Endodermal cell (in vitro differentiated cells): Measurements from ENCODE around the gene MEIOB. TPM values are rescaled to one million over a fixed set of nuclear protein-coding genes. Genes with fewer than 3 reads are reported as not detected.

ENCODE experiments used
- DNase-seq: peaks from one replicate; pipeline ENCODE4 v3.0.0-alpha.2; 2017
- H3K27ac ChIP-seq: 2 replicates; pipeline ENCODE4 v1.5.1; 2013; ENCODE audit warnings: mild to moderate bottlenecking, low read depth, low read length, moderate library complexity
- H3K27me3 ChIP-seq: 2 replicates; pipeline ENCODE4 v1.6.1; 2013; ENCODE audit warnings: mild to moderate bottlenecking, low read length, moderate library complexity; ENCODE audit not compliant: insufficient read depth, control insufficient read depth, poor library complexity, severe bottlenecking
- H3K36me3 ChIP-seq: 2 replicates; pipeline ENCODE4 v1.7.0; 2013; ENCODE audit warnings: mild to moderate bottlenecking, low read length, moderate library complexity; ENCODE audit not compliant: control insufficient read depth, insufficient read depth
- H3K4me1 ChIP-seq: one replicate; pipeline ENCODE4 v1.7.0; 2013; ENCODE audit warnings: low read length; ENCODE audit not compliant: control insufficient read depth, insufficient read depth
- H3K4me3 ChIP-seq: 2 replicates; pipeline ENCODE4 v1.5.1; 2013; ENCODE audit warnings: mild to moderate bottlenecking, low read length, moderate library complexity
- H3K9ac ChIP-seq: 2 replicates; pipeline ENCODE4 v1.6.1; 2013; ENCODE audit warnings: mild to moderate bottlenecking, low read length, moderate library complexity; ENCODE audit not compliant: poor library complexity, severe bottlenecking; ENCODE audit errors: extremely low read depth
- H3K9me3 ChIP-seq: 2 replicates; pipeline ENCODE4 v1.6.1; 2013; ENCODE audit warnings: mild to moderate bottlenecking, low read length, moderate library complexity; ENCODE audit not compliant: control insufficient read depth
- H3K27ac Mint-ChIP-seq: 2 replicates; pipeline ENCODE4 v1.8.0; 2020; ENCODE audit warnings: mixed read lengths
- H3K27me3 Mint-ChIP-seq: 2 replicates; pipeline ENCODE4 v1.8.0; 2021; ENCODE audit warnings: mild to moderate bottlenecking, mixed read lengths; ENCODE audit not compliant: insufficient read depth
- H3K36me3 Mint-ChIP-seq: 2 replicates; pipeline ENCODE4 v1.8.0; 2020; ENCODE audit warnings: low read depth, mixed read lengths
- H3K4me1 Mint-ChIP-seq: 2 replicates; pipeline ENCODE4 v1.8.0; 2020; ENCODE audit warnings: mixed read lengths
- H3K4me3 Mint-ChIP-seq: 2 replicates; pipeline ENCODE4 v1.8.0; 2020; ENCODE audit warnings: mild to moderate bottlenecking, moderate library complexity, mixed read lengths
- H3K9me3 Mint-ChIP-seq: 2 replicates; pipeline ENCODE4 v1.8.0; 2020; ENCODE audit warnings: mild to moderate bottlenecking, mixed read lengths
- WGBS, 2 experiments: methylation state at CpG; one replicate each; pipeline versions ENCODE4 v1.1.5 to v1.1.7; 2013; ENCODE audit warnings: missing lambda C conversion rate in 2 of 2, mixed read lengths in 1 of 2; ENCODE audit not compliant: insufficient coverage in 1 of 2, insufficient read length in 1 of 2; 5-methylcytosine and 5-hydroxymethylcytosine counted together
- total RNA-seq, 2 donors: library from RNA; stranded (reverse); fragmentation: NEBNext Ultra II Directional in 1 of 2; extraction: Animal tissue kit (Norgen Biotek cat#: 25700) in 1 of 2; gene quantifications; 2 replicates in 1 of 2; 3 replicates in 1 of 2; pipeline ENCODE4 v1.2.1, GENCODE V29; 2021
- TF ChIP-seq, protein P1 (sequence below): fragments of 200-600 bp; sonication (generic); conservative IDR thresholded peaks from 2 replicates; pipeline ENCODE4 v1.5.0; 2021; ENCODE audit warnings: antibody characterized with exemption, mild to moderate bottlenecking

Gene MEIOB
- total RNA-seq, 2 donors from 2014 or later, result not detected

GRCh38 chr16:1858189-1858865 lies 13.6 kb downstream of the MEIOB start:
- no peak overlapping the region for H3K27ac ChIP-seq
- Mint-ChIP-seq H3K27me3 (peaks cover 75% of the 10 kb centered on the region), H3K4me1 (peaks cover 4% of the 10 kb centered on the region), H3K4me3 (no peak overlapping the region), H3K9me3 (no peaks in the 10 kb centered on the region), H3K27ac (no peak overlapping the region), H3K36me3 (no peaks in the 10 kb centered on the region)
- no peak overlapping the region for H3K4me3 ChIP-seq
- no peak for DNase-seq
- TF ChIP-seq, protein P1, sequence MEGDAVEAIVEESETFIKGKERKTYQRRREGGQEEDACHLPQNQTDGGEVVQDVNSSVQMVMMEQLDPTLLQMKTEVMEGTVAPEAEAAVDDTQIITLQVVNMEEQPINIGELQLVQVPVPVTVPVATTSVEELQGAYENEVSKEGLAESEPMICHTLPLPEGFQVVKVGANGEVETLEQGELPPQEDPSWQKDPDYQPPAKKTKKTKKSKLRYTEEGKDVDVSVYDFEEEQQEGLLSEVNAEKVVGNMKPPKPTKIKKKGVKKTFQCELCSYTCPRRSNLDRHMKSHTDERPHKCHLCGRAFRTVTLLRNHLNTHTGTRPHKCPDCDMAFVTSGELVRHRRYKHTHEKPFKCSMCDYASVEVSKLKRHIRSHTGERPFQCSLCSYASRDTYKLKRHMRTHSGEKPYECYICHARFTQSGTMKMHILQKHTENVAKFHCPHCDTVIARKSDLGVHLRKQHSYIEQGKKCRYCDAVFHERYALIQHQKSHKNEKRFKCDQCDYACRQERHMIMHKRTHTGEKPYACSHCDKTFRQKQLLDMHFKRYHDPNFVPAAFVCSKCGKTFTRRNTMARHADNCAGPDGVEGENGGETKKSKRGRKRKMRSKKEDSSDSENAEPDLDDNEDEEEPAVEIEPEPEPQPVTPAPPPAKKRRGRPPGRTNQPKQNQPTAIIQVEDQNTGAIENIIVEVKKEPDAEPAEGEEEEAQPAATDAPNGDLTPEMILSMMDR, result no peak
- no peak overlapping the region for H3K9ac ChIP-seq
- no peaks in the 10 kb centered on the region for H3K4me1 ChIP-seq
- no peaks in the 10 kb centered on the region for H3K36me3 ChIP-seq
- 23 to 27% methylated on average over 6 of the region's 8 CpGs for WGBS, 2 experiments
- H3K27me3 ChIP-seq, result peaks cover 83% of the 10 kb centered on the region
- no peaks in the 10 kb centered on the region for H3K9me3 ChIP-seq

- no peak overlapping the region for H3K4me3 ChIP-seq
- no peaks in the 10 kb centered on the region for H3K36me3 ChIP-seq
- no peaks in the 10 kb centered on the region for H3K9me3 Mint-ChIP-seq
- H3K27ac Mint-ChIP-seq, result no peak overlapping the region
- H3K4me3 Mint-ChIP-seq, result no peak overlapping the region
- peaks cover 90% of the 10 kb centered on the region for H3K27me3 ChIP-seq
- no peaks in the 10 kb centered on the region for H3K4me1 ChIP-seq
- no peaks in the 10 kb centered on the region for H3K36me3 Mint-ChIP-seq
- H3K9ac ChIP-seq, result no peak overlapping the region
- H3K9me3 ChIP-seq, result no peaks in the 10 kb centered on the region
- peaks cover 4% of the 10 kb centered on the region for H3K4me1 Mint-ChIP-seq
- WGBS, 2 experiments, result 28 to 60% methylated on average over 3 to 5 of the region's 5 CpGs
- TF ChIP-seq, protein P1, result no peak
- no peak for DNase-seq
- H3K27me3 Mint-ChIP-seq, result peaks cover 78% of the 10 kb centered on the region
- H3K27ac ChIP-seq, result no peak overlapping the region
Observed at GRCh38 chr16:1857433-1858097, 14.4 kb downstream of the MEIOB start.

DNA sequence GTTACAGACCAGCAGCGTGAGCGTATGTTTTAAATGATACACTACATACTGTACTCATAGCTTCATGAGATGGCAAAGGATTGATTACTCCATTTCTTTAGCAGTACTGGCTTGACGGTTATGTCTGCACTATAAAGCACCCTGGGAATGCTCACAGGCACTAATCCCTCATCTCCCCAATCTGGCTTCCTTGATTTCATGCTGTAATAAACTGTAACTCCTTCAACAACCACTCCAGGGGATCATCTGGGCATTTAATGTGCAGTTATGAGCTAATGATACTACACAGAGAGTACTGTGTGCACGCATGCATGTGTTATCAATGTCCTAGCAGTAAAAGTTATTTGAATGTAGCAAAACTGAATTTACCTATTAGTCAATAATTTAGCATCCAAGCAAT lies 20.2 kb downstream of the MEIOB start:
- H3K27me3 Mint-ChIP-seq, result peaks cover 54% of the 10 kb centered on the region
- no peak overlapping the region for H3K4me3 Mint-ChIP-seq
- no peaks in the 10 kb centered on the region for H3K9me3 Mint-ChIP-seq
- Histone ChIP-seq H3K4me3 (no peak overlapping the region), H3K4me1 (no peaks in the 10 kb centered on the region), H3K9me3 (no peaks in the 10 kb centered on the region), H3K27me3 (peaks cover 53% of the 10 kb centered on the region), H3K36me3 (no peaks in the 10 kb centered on the region), H3K9ac (no peak overlapping the region), H3K27ac (no peak overlapping the region)
- WGBS, 2 experiments, result 70 to 90% methylated on average over 1 to 4 of the region's 4 CpGs
- no peaks in the 10 kb centered on the region for H3K36me3 Mint-ChIP-seq
- TF ChIP-seq, protein P1, result no peak
- no peak for DNase-seq
- no peaks in the 10 kb centered on the region for H3K4me1 Mint-ChIP-seq
- no peak overlapping the region for H3K27ac Mint-ChIP-seq
